ENCODE results near the gene FNBP1L. TPM values are rescaled to one million over a fixed set of nuclear protein-coding genes. Genes with fewer than 3 reads are reported as not detected.

The FNBP1L gene
- total RNA-seq, 2 experiments from 2014 or later = 0.17 to 0.21 TPM

DNA sequence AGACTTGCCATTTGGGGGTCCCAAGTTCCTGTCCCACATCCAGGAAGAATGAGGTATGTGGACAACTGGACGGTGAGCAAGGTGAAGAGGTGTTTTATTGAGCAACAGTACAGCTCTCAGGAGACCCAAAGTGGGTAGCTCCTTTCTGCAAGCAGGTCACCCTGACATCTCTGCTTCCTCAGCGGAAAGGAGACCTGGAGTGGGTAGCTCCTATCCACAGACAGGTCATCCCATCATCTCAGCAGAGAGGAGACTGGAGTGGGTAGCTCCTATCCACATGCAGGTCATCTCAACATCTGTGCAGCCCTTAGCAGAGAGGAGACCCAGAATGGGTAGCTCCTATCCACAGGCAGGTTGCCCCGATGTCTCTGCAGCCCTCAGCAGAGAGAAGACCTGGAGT lies 13.8 kb upstream of the FNBP1L start:
- CTCF ChIA-PET = interaction anchor here (0.6 to 1.7 kb wide), 8 partner anchors 9 to 282 kb away, joined by 3 to 10 read pairs (median 4); partner anchors contain the start of gene FNBP1L
- Mint-ChIP-seq H3K4me1 (ENCODE audit: low read depth) (no peaks in the 10 kb centered on the region), H3K4me3 (no peak overlapping the region), H3K36me3 (ENCODE audit: low read depth) (no peaks in the 10 kb centered on the region), H3K27ac (no peak overlapping the region), H3K9me3 (no peaks in the 10 kb centered on the region), H3K27me3 (ENCODE audit: low read depth) (peaks cover 2% of the 10 kb centered on the region)
- intact Hi-C loops (cut with micrococcal nuclease) = no loop called here
- DNase-seq = no peak

GRCh38 chr1:93434987-93435386 lies 12.9 kb upstream of the FNBP1L start:
- intact Hi-C loops (cut with micrococcal nuclease) = loop anchor here (5.0 kb wide), 3 partner anchors 247 to 413 kb away; partner anchors contain the start of gene BCAR3
- no peak for DNase-seq
- Mint-ChIP-seq H3K9me3 (no peaks in the 10 kb centered on the region), H3K27me3 (ENCODE audit: low read depth) (peaks cover 6% of the 10 kb centered on the region), H3K4me3 (no peak overlapping the region), H3K4me1 (ENCODE audit: low read depth) (no peaks in the 10 kb centered on the region), H3K27ac (no peak overlapping the region), H3K36me3 (ENCODE audit: low read depth) (no peaks in the 10 kb centered on the region)
- CTCF ChIA-PET = interaction anchor here (0.6 to 1.7 kb wide), 5 partner anchors 10 to 410 kb away, joined by 3 to 10 read pairs (median 3); no protein-coding TSS in a partner anchor

DNA sequence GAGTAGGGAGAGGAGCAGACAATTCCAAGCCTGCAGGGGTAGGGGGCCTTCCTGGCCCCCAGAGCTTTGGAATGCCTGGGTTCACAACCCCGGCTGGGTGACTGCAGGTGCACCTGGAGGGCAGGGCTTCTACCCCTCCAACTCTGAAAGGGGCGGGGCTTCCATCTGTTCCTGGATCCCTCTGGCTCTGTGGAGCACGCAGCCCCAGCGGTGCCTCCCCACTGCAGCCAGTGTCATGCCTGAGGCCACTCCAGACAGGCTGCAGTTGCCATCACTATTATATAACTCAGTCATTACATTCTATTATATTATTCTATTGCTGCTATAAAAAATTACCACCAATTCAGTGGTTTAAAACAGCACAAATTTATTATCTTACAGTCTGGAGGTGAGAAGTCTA lies 12.5 kb upstream of the FNBP1L start:
- Mint-ChIP-seq H3K36me3 (ENCODE audit: low read depth) (no peaks in the 10 kb centered on the region), H3K9me3 (no peaks in the 10 kb centered on the region), H3K4me1 (ENCODE audit: low read depth) (no peaks in the 10 kb centered on the region), H3K27ac (no peak overlapping the region), H3K4me3 (no peak overlapping the region), H3K27me3 (ENCODE audit: low read depth) (peaks cover 4% of the 10 kb centered on the region)
- CTCF ChIA-PET = interaction anchor here (1.2 to 2.0 kb wide), 3 partner anchors 11 to 409 kb away, joined by 3 to 9 read pairs (median 3); no protein-coding TSS in a partner anchor
- DNase-seq = no peak
- intact Hi-C loops (cut with micrococcal nuclease) = loop anchor here (5.0 kb wide), 3 partner anchors 247 to 413 kb away; partner anchors contain the start of gene BCAR3

DNA sequence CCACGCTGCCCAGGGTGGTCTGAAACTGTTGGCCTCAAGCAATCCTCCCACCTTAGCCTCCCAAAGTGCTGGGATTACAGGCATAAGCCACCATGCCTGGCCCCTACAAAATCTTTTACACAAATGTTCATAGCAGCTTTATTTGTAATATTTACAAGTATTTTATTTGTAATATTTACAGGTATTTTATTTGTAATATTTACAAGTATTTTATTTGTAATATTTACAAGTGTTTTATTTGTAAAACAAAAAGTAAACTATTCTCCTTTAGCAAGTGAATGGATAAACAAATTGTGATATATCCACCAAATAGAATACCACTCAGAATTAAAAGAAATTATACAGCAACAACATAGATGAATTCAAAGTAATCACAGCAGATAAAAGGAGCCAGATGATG lies 11.4 kb upstream of the FNBP1L start:
- no peaks in the 10 kb centered on the region for H3K36me3 Mint-ChIP-seq (ENCODE audit: low read depth)
- no peaks in the 10 kb centered on the region for H3K9me3 Mint-ChIP-seq
- H3K4me1 Mint-ChIP-seq (ENCODE audit: low read depth) = no peaks in the 10 kb centered on the region
- intact Hi-C loops (cut with micrococcal nuclease) = loop anchor here (5.0 kb wide), 3 partner anchors 246 to 414 kb away; partner anchors contain the start of gene BCAR3
- DNase-seq = no peak
- CTCF ChIA-PET = interaction anchor here (0.9 to 2.1 kb wide), 6 partner anchors 9 to 412 kb away, joined by 3 to 9 read pairs (median 6); no protein-coding TSS in a partner anchor
- no peak overlapping the region for H3K4me3 Mint-ChIP-seq
- no peak overlapping the region for H3K27ac Mint-ChIP-seq
- H3K27me3 Mint-ChIP-seq (ENCODE audit: low read depth) = peaks cover 4% of the 10 kb centered on the region

- Mint-ChIP-seq H3K36me3 (ENCODE audit: low read depth) (no peaks in the 10 kb centered on the region), H3K9me3 (no peaks in the 10 kb centered on the region), H3K4me3 (no peak overlapping the region), H3K27ac (no peak overlapping the region), H3K27me3 (ENCODE audit: low read depth) (peaks cover 4% of the 10 kb centered on the region), H3K4me1 (ENCODE audit: low read depth) (no peaks in the 10 kb centered on the region)
- intact Hi-C loops (cut with micrococcal nuclease) = loop anchor here (1.0 to 5.0 kb wide), 10 partner anchors 133 to 471 kb away; partner anchors contain the start of genes BCAR3 and GCLM
- DNase-seq = no peak
- CTCF ChIA-PET = interaction anchor here (0.9 to 2.1 kb wide), 6 partner anchors 9 to 406 kb away, joined by 3 to 7 read pairs (median 6); no protein-coding TSS in a partner anchor
These were observed 9.8 kb upstream of the FNBP1L start for GRCh38 chr1:93437976-93438605.

- CTCF ChIA-PET = interaction anchor here (1.0 kb wide), 1 partner anchor 190 kb away, joined by 6 read pairs; no protein-coding TSS in a partner anchor
- Mint-ChIP-seq H3K9me3 (no peaks in the 10 kb centered on the region), H3K27ac (no peak overlapping the region), H3K4me3 (no peak overlapping the region), H3K4me1 (ENCODE audit: low read depth) (no peaks in the 10 kb centered on the region), H3K36me3 (ENCODE audit: low read depth) (no peaks in the 10 kb centered on the region), H3K27me3 (ENCODE audit: low read depth) (peaks cover 4% of the 10 kb centered on the region)
- DNase-seq = no peak
- intact Hi-C loops (cut with micrococcal nuclease) = loop anchor here (1.0 to 5.0 kb wide), 10 partner anchors 134 to 471 kb away; partner anchors contain the start of genes BCAR3 and GCLM
These were observed 9.2 kb upstream of the FNBP1L start for GRCh38 chr1:93438716-93439115.

DNA sequence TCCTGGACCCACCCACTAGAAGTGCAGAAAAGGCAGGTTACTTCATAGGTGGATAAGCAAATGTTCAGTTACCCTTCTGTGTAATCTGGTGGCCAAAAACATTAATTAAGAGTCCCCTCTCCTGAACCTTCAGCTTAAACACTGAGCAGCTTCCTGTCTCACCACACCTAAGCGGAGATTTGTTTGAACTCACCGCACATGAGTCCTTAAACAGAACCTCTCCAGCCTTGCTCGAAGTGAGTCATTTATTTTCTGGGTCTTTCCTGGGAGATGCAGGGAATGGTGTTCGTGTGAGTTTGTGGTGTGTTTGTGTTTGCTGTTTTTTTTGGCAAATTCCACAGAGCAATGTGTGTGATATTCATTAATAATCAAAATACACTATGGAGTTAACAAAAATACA lies 7.6 kb upstream of the FNBP1L start:
- H3K4me3 Mint-ChIP-seq = no peak overlapping the region
- H3K27ac Mint-ChIP-seq = no peak overlapping the region
- peaks cover 4% of the 10 kb centered on the region for H3K27me3 Mint-ChIP-seq (ENCODE audit: low read depth)
- no peak for DNase-seq
- H3K9me3 Mint-ChIP-seq = no peaks in the 10 kb centered on the region
- no peaks in the 10 kb centered on the region for H3K36me3 Mint-ChIP-seq (ENCODE audit: low read depth)
- intact Hi-C loops (cut with micrococcal nuclease) = loop anchor here (10.0 kb wide), 1 partner anchor 975 kb away; the partner anchor contains the start of gene ABCD3
- CTCF ChIA-PET = no interaction called here
- no peaks in the 10 kb centered on the region for H3K4me1 Mint-ChIP-seq (ENCODE audit: low read depth)

- no peak overlapping the region for H3K27ac Mint-ChIP-seq
- no peak for DNase-seq
- no peaks in the 10 kb centered on the region for H3K36me3 Mint-ChIP-seq (ENCODE audit: low read depth)
- no peaks in the 10 kb centered on the region for H3K9me3 Mint-ChIP-seq
- no peak overlapping the region for H3K4me3 Mint-ChIP-seq
- no peaks in the 10 kb centered on the region for H3K4me1 Mint-ChIP-seq (ENCODE audit: low read depth)
- intact Hi-C loops (cut with micrococcal nuclease) = loop anchor here (10.0 kb wide), 1 partner anchor 974 kb away; the partner anchor contains the start of gene ABCD3
- peaks cover 4% of the 10 kb centered on the region for H3K27me3 Mint-ChIP-seq (ENCODE audit: low read depth)
- CTCF ChIA-PET = no interaction called here
These were observed 7.2 kb upstream of the FNBP1L start for GRCh38 chr1:93440706-93441105.

- H3K27ac Mint-ChIP-seq = no peak overlapping the region
- no peak for DNase-seq
- no peaks in the 10 kb centered on the region for H3K36me3 Mint-ChIP-seq (ENCODE audit: low read depth)
- CTCF ChIA-PET = interaction anchor here (1.1 kb wide), 1 partner anchor 188 kb away, joined by 3 read pairs; no protein-coding TSS in a partner anchor
- H3K4me1 Mint-ChIP-seq (ENCODE audit: low read depth) = no peaks in the 10 kb centered on the region
- intact Hi-C loops (cut with micrococcal nuclease) = loop anchor here (10.0 kb wide), 1 partner anchor 973 kb away; the partner anchor contains the start of gene ABCD3
- peaks cover 10% of the 10 kb centered on the region for H3K27me3 Mint-ChIP-seq (ENCODE audit: low read depth)
- H3K9me3 Mint-ChIP-seq = no peaks in the 10 kb centered on the region
- no peak overlapping the region for H3K4me3 Mint-ChIP-seq
These were observed 6.3 kb upstream of the FNBP1L start for GRCh38 chr1:93441589-93441988.

GRCh38 chr1:93442008-93442666 lies 5.8 kb upstream of the FNBP1L start:
- Mint-ChIP-seq H3K27me3 (ENCODE audit: low read depth) (peaks cover 16% of the 10 kb centered on the region), H3K9me3 (no peaks in the 10 kb centered on the region), H3K27ac (no peak overlapping the region), H3K4me1 (ENCODE audit: low read depth) (no peaks in the 10 kb centered on the region), H3K4me3 (no peak overlapping the region), H3K36me3 (ENCODE audit: low read depth) (no peaks in the 10 kb centered on the region)
- CTCF ChIA-PET = interaction anchor here (0.8 to 1.1 kb wide), 2 partner anchors 137 to 187 kb away, joined by 3 read pairs; no protein-coding TSS in a partner anchor
- no peak for DNase-seq
- intact Hi-C loops (cut with micrococcal nuclease) = loop anchor here (10.0 kb wide), 1 partner anchor 973 kb away; the partner anchor contains the start of gene ABCD3

- Mint-ChIP-seq H3K9me3 (no peaks in the 10 kb centered on the region), H3K27me3 (ENCODE audit: low read depth) (peaks cover 19% of the 10 kb centered on the region), H3K27ac (no peak overlapping the region), H3K36me3 (ENCODE audit: low read depth) (no peaks in the 10 kb centered on the region), H3K4me1 (ENCODE audit: low read depth) (peaks cover 3% of the 10 kb centered on the region), H3K4me3 (no peak overlapping the region)
- DNase-seq = no peak
- CTCF ChIA-PET = interaction anchor here (0.8 to 1.1 kb wide), 2 partner anchors 138 to 187 kb away, joined by 3 read pairs; no protein-coding TSS in a partner anchor
- intact Hi-C loops (cut with micrococcal nuclease) = loop anchor here (10.0 kb wide), 1 partner anchor 972 kb away; the partner anchor contains the start of gene ABCD3
These were observed 5.2 kb upstream of the FNBP1L start for GRCh38 chr1:93442741-93443140.

DNA sequence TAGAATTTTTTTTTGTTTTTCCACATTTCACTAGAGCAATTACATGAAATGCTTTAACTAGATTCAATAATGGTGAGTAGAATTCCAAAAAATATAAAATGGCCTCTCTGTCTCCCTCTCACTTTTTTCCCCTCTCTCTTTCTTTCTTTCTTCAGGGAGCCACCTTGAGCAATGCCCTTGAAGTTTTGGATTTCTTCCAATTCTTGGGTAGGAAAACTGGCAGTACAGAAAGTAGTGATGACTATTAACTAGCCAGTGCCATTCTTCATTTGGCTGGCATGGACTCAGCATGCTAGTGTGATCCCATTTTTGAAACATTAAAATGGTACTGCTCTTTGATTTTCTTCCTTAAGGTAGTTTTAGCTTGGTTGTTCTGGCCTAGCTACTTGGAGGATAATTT lies 4.5 kb upstream of the FNBP1L start:
- CTCF ChIA-PET = no interaction called here
- Mint-ChIP-seq H3K36me3 (ENCODE audit: low read depth) (no peaks in the 10 kb centered on the region), H3K27me3 (ENCODE audit: low read depth) (peaks cover 21% of the 10 kb centered on the region), H3K4me1 (ENCODE audit: low read depth) (peaks cover 3% of the 10 kb centered on the region), H3K4me3 (no peak overlapping the region), H3K27ac (no peak overlapping the region), H3K9me3 (no peaks in the 10 kb centered on the region)
- no peak for DNase-seq
- intact Hi-C loops (cut with micrococcal nuclease) = loop anchor here (10.0 kb wide), 1 partner anchor 971 kb away; the partner anchor contains the start of gene ABCD3

Data from activated naive CD4-positive, alpha-beta T cell treated with anti-CD3 and anti-CD28 coated beads for 36 hours (primary cell).